HUDEP-2 (cell line): ENCODE results near the gene KRT28.

ENCODE experiments used
- DNase-seq, 76 experiments: peaks; one replicate each; lab custom pipeline; 2025; ENCODE audit not compliant: unreplicated experiment in 76 of 76; lab: John Stamatoyannopoulos, UW

Gene KRT28, protein sequence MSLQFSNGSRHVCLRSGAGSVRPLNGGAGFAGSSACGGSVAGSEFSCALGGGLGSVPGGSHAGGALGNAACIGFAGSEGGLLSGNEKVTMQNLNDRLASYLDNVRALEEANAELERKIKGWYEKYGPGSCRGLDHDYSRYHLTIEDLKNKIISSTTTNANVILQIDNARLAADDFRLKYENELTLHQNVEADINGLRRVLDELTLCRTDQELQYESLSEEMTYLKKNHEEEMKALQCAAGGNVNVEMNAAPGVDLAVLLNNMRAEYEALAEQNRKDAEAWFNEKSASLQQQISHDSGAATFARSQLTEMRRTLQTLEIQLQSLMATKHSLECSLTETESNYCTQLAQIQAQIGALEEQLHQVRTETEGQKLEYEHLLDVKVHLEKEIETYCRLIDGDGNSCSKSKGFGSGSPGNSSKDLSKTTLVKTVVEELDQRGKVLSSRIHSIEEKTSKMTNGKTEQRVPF

GRCh38 chr17:40799859-40800258 is at the start of gene KRT28:
TSS of gene KRT28 (minus strand) at chr17:40799959. CDS start at chr17:40799893, 66 bp downstream.
- no peak for DNase-seq

GRCh38 chr17:40848583-40849235 is 49.0 kb upstream of the KRT28 start:
- DNase-seq: no peak

- no peak for DNase-seq
Observed at GRCh38 chr17:40846515-40847144, 46.9 kb upstream of the KRT28 start.

DNA sequence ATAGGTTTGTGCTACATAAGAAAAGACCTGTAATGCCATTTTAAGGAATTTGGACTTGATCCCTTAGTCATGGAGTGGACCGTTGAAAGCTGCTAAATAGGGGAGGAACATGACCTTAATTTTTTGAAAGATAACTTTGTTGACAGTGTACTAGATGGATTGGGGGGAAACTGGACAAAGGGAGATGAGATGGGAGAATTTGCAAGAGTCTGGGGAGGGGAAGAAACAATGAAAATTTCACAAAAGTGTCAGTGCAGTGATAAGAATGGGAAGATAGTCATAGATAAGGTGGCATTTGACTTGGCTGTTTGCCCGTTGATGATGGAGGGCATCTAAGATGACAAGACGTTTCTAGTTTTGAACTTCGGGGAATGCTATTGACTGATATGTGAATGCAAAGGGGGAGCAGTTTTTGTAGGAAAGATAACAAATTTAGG is 44.9 kb upstream of the KRT28 start:
- peak in 1 of 76 experiments; percentile 5 for DNase-seq

GRCh38 chr17:40843242-40843641 is 43.5 kb upstream of the KRT28 start:
- no peak for DNase-seq

DNA sequence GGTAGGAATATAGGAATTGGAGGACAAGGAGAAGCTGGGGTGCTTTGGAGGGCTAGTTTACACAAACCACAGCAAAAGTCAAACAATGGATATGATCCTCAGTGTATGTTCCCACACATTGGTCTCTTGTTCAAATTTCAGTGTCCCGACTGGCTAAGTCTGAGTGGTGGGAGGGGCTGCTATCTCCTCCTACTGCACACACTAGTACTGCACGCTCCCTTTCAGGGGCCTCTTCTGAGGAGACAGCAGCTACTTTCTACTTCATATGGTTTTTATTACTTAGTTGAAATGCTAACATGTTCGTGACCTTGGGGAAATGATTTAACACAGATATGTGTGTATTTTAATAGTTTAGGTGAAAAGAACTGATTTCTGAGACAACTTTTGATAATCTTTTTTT is 41.5 kb upstream of the KRT28 start:
- DNase-seq: no peak

GRCh38 chr17:40839194-40839593 is 39.4 kb upstream of the KRT28 start:
- DNase-seq: no peak

DNA sequence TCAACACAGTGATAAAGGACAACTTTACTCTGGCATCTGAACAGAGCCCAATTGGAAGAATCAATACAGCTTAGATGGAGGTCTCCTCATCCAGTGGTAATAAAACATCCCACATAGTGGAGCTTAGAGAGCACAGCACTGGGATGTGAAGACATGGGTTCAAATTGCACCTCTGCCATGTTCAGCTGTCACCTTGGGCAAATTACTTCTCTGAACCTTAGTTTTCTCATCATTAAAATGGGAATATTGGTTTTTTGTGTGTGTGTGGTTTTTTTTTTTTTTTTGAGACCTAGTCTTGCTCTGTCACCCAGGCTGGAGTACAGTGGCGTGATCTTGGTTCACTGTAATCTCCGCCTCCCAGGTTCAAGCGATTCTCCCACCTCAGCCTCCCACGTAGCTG is 36.3 kb upstream of the KRT28 start:
- no peak for DNase-seq

GRCh38 chr17:40833882-40834281 is 34.1 kb upstream of the KRT28 start:
- DNase-seq: no peak

DNA sequence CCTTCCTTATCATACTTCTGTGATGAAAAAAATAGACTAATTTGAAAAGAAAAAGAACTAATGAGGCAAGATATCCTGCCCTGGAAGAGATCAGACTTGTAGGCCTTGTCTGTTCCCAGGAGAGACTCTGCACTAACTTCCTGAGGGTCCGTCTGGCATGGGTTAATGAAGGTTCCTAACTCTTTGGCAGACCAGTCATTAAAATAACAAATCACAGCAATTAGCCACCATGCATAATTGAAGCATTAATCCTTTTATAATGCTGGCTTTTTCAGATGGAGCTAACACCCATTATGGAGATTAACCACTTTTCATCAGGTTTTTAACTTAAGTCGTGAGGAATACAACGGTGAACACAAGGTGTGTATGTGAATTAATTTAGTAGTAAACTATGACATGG is 33.1 kb upstream of the KRT28 start:
- no peak for DNase-seq

DNA sequence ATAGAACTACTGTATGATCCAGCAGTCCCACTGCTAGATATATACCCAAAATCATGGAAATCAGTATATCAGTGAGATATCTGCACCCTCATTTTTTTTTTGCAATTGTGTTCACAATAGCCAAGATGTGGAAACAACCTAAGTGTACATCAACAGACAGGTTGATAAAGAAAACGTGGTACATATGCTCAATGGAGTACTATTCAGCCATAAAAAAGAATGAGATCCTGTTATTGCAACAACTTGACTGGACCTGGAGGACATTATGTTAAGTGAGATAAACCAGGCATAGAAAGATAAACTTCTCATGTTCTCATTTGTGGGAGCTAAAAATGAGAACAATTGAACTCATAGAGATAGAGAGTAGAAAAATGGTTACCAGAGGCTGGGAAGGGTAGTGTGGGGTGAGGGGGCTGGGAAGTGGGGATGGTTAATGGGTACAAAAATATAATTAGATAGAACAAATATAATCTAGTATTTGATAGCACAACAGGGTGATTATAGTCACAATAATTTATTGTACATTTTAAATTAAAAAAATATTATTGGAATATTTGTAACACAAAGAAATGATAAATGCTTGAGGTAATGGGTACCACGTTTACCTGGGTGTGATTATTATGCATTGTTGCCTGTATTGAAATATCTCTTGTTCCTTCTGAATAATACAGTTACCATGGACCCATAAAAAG is 30.5 kb upstream of the KRT28 start:
- no peak for DNase-seq

DNA sequence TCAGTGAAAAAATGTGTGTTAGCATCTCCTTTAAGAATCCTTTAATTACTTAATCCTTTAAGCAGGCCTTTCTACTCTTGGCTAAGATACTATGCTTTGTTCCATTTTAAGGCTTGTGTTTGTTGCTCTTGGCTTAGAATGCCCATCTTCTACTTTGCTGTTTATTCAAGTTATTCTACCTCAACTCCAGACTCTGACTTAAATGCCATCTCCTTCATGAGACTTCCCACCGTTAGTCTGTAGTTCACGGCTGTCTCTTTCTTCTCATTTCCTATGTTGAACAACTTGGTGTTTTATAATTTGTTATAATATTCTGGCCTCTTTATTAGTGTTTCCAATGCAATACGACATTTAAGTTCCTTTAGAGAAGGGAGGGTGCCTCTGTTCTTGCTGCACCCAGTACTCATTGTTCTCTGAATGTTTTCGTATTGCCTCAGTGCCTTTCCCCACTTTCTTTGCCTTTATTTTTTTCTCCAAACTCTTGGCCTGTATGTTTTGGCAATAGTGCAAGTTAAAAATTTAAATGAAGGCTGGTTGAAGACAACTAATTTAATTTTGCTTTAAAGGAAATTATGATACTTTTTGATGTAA is 28.8 kb upstream of the KRT28 start:
- no peak for DNase-seq

DNA sequence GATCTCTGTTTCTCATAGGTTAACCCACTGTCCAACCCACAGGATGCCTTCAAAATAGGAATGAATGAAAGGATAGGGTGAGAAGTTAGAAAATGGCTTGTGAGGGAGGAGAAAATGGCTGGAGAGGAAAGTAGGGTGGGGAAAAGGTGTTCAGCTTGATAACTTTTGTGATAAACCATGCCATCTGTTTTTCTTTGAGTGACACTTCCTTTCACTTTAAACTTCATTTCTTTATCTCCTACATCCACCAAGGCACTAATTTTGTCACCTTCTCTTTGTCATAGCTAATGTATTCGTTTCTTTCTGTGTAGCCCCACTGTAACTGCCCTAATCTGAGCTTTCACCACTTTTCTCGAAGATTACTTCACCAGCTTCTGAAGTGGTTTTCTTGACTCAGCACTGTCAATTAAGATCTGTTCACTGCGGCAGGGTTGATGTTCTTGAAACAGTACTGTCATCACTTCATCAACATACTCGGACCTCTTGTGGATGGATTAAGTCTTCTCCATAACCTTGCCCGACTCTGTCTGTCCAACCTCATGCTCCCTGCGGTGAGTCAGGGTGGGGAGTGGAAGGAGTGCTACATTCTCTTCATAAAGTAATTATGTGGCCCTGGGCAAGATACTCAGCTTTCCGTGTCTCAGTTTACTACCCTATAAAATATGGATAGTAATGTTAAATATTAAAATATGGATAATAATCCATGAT is 28.1 kb upstream of the KRT28 start:
- peak in 21 of 76 experiments; percentile 2 to 75 (median 34) for DNase-seq

GRCh38 chr17:40825599-40825998 is 25.8 kb upstream of the KRT28 start:
- DNase-seq: no peak

- DNase-seq: no peak
Observed at GRCh38 chr17:40824015-40824832, 24.5 kb upstream of the KRT28 start.

DNA sequence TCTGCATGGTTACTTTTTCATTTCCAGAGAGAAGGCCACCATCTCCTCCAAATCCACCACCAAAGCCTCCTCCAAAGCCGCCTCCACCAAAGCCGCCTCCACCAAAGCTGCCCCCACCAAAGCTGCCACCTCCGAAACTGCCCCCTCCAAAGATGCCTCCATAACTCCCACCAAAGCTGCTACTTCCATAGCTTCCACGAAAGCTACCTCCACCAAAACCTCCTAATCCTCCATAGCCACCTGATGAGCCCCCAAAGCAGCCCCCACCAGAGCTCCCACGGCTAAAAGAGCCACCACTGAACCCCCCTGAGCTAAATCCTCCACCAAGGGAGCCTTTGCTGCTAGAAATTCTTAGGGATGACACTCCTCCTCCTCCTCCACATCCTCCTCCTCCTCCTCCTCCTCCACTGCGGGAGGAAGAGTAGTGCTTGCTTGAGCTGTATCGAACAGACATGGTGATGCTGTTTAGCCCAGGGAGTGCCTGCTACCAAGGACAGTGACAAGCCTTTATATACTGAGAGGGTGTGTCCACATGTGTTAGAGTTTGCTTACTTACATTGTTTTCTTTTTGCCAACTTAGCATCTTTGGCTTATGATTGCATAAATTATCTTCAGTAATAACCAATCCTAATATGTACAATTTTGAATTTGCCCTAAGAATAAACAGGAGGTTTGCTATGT is 22.5 kb upstream of the KRT28 start, which contains the start of gene KRT10:
TSS of gene KRT10 (minus strand) at position 483 of the 681 bp plus-strand sequence. CDS start at position 454, 29 bp downstream.
- no peak for DNase-seq

DNA sequence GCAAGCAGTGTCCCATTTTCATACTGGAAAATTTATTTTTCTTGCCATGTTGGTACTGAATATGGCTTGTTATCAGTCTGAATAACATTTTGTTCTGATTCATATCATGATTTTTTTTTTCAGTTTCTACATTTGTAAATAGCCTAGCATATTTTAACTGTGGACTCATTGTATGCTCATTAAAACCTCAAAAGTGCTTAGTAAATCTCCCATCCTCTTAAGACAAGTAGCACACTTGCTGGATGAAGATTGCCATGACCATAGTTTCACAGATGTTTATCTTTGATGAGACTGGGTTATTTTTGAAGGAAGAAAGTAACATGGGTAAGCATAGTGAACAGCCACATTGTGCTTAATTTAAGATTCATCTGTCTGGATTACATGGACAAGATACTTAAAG is 21.8 kb upstream of the KRT28 start:
- no peak for DNase-seq

DNA sequence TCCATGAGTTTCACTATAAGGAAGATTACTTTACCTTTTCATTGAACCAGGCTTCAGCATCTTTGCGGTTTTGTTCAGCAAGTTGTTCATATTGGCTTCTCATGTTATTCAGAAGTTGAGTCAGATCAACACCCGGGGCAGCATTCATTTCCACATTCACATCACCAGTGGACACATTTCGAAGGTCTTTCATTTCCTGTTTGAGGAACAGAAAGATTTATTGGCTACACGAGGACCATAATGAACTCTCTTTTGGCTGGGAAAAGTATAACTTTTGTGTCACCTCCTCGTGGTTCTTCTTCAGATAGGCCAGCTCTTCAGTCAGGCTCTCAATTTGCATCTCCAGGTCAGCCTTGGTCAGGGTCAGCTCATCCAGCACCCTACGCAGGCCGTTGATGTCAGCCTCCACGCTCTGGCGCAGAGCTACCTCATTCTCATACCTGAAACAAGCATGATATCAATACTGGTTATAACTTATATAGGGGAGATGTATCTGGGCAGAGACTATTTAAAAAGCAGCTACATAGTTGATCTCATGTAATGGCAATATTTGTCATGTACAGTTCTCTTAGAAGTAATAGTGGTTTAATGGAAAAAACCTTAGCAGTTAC is 20.6 kb upstream of the KRT28 start:
- no peak for DNase-seq
